Osteocyte (in vitro differentiated cells): ENCODE data around the gene MYO3B. TPM values are rescaled to one million over a fixed set of nuclear protein-coding genes. Genes with fewer than 3 reads are reported as not detected.

Experiments used
- DNase-seq: peaks from one replicate; pipeline ENCODE4 v3.0.0; 2021; ENCODE audit warnings: mixed read lengths; ENCODE audit not compliant: unreplicated experiment; ENCODE audit errors: extremely low spot score
- H3K27ac Mint-ChIP-seq: one replicate; pipeline ENCODE4 v1.8.0; 2021; ENCODE audit warnings: mild to moderate bottlenecking, mixed read lengths; ENCODE audit not compliant: unreplicated experiment
- H3K27me3 Mint-ChIP-seq: one replicate; pipeline ENCODE4 v1.8.0; 2021; ENCODE audit warnings: mixed read lengths; ENCODE audit not compliant: unreplicated experiment
- H3K36me3 Mint-ChIP-seq: one replicate; pipeline ENCODE4 v1.8.0; 2021; ENCODE audit warnings: mixed read lengths; ENCODE audit not compliant: unreplicated experiment
- H3K4me1 Mint-ChIP-seq: one replicate; pipeline ENCODE4 v1.8.0; 2021; ENCODE audit warnings: mixed read lengths; ENCODE audit not compliant: unreplicated experiment
- H3K4me3 Mint-ChIP-seq: one replicate; pipeline ENCODE4 v1.8.0; 2021; ENCODE audit warnings: mild to moderate bottlenecking, moderate library complexity, mixed read lengths; ENCODE audit not compliant: unreplicated experiment
- H3K9me3 Mint-ChIP-seq: one replicate; pipeline ENCODE4 v1.8.0; 2021; ENCODE audit warnings: mixed read lengths; ENCODE audit not compliant: unreplicated experiment
- total RNA-seq: library from RNA; stranded (reverse); gene quantifications from 2 replicates; pipeline ENCODE4 v1.2.1, GENCODE V29; 2021
- TF ChIP-seq, protein P1 (sequence below): fragments of 200-600 bp; sonication (generic); IDR thresholded peaks from 2 replicates; pipeline ENCODE4 v1.5.0; 2021; ENCODE audit warnings: antibody characterized with exemption, mild to moderate bottlenecking, moderate library complexity

Gene MYO3B
- total RNA-seq, 1 donor from 2014 or later, result not detected

DNA sequence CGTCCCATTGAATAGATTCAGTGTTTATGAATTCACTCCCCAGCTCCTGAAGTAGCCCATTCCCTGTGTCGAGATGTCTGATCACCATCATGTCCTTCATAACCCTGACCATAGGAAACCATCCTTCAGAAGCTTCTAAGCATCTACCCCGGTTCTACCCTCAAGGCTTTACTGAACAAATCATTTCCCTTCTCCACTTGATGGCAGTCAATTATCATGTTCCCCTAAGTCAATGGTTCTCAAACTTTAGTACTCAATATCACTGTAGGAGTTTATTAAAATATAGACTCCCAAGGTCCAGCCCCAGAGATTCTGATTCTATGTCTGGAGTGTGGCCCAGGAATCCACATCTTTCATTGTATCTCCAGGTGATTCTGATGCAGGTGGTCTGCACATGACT, 308.8 kb downstream of the MYO3B start:
- Mint-ChIP-seq H3K9me3 (no peaks in the 10 kb centered on the region), H3K4me3 (no peak overlapping the region), H3K4me1 (no peaks in the 10 kb centered on the region), H3K27ac (no peak overlapping the region), H3K27me3 (peaks cover 17% of the 10 kb centered on the region), H3K36me3 (no peaks in the 10 kb centered on the region)
- no peak for DNase-seq
- TF ChIP-seq, protein P1, sequence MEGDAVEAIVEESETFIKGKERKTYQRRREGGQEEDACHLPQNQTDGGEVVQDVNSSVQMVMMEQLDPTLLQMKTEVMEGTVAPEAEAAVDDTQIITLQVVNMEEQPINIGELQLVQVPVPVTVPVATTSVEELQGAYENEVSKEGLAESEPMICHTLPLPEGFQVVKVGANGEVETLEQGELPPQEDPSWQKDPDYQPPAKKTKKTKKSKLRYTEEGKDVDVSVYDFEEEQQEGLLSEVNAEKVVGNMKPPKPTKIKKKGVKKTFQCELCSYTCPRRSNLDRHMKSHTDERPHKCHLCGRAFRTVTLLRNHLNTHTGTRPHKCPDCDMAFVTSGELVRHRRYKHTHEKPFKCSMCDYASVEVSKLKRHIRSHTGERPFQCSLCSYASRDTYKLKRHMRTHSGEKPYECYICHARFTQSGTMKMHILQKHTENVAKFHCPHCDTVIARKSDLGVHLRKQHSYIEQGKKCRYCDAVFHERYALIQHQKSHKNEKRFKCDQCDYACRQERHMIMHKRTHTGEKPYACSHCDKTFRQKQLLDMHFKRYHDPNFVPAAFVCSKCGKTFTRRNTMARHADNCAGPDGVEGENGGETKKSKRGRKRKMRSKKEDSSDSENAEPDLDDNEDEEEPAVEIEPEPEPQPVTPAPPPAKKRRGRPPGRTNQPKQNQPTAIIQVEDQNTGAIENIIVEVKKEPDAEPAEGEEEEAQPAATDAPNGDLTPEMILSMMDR, result peak; percentile 15

DNA sequence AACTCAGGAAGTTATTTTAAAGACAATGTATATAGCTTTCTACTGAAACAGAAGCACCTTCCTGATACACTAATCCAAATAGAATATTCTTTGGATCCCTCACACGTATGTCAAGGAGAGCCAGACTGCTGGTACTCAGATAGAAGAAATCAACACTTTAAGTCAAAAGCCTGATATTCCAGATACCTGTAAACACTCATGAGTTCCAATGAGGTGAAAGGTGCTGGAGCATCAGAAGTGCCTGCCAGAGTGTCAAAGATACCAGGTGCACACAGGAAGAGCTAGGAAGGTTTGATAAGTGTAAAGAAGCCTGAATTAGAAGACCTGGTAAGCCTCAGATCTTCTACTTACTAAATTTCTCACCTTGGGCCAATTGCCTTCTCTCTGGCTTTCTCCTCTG, 310.9 kb downstream of the MYO3B start:
- no peaks in the 10 kb centered on the region for H3K36me3 Mint-ChIP-seq
- DNase-seq, result no peak
- no peaks in the 10 kb centered on the region for H3K4me1 Mint-ChIP-seq
- TF ChIP-seq, protein P1, result no peak
- no peaks in the 10 kb centered on the region for H3K9me3 Mint-ChIP-seq
- H3K27ac Mint-ChIP-seq, result no peak overlapping the region
- H3K27me3 Mint-ChIP-seq, result peaks cover 21% of the 10 kb centered on the region
- no peak overlapping the region for H3K4me3 Mint-ChIP-seq

DNA sequence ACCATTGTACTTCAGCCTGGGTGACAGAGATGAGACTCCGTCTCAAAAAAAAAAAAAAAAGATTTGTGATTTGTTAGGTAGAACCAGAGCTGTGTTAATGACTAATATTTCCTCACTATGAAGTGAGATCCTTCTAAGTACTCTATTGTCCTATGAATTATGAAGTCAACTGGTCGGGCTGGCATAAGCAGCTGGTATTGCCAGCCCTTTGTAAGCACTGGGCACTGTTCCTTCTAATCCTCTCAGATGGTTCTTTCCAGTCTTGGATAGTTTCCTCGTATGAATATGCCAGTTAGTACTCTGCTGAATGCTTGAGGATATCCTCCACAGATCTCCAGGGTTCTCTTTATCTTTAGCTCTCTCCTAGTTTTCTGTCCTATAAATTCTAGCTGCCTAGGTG, 314.1 kb downstream of the MYO3B start:
- no peak for DNase-seq
- TF ChIP-seq, protein P1, result no peak
- Mint-ChIP-seq H3K27ac (no peak overlapping the region), H3K9me3 (no peaks in the 10 kb centered on the region), H3K36me3 (no peaks in the 10 kb centered on the region), H3K4me3 (no peak overlapping the region), H3K27me3 (peaks cover 25% of the 10 kb centered on the region), H3K4me1 (no peaks in the 10 kb centered on the region)

DNA sequence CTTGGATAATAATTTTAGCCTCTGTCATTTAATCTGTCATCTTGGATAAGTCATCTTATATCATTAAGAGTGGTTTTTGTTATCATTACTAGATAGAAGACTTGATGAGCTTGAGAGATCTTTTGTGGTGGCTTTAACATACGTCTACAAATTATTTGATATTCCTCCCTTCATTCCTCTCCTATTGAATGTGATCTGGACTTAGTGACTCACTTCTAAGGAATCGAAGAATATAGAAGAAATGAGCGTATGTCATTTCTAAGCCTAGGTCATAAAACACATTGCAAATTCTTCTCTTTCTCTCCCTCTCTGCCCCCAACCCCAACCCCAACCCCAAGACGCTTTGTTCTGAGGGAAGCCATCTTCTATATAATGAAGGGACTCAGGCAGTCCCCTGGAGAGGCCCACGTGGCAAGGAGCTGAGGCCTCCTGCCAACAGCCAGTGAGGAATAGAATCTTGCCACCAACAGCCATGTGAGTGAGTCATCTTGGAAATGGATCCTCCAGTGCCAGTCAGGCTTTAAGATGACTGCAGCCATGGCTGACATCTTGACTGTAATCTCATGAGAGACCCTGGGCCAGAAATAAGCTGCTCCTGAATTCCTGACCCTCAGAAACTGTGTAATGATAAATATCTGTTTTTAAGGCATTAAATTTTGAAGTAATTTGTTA, 315.6 kb downstream of the MYO3B start:
- H3K27ac Mint-ChIP-seq, result no peak overlapping the region
- no peak for DNase-seq

GRCh38 chr2:170495896-170496295, 317.9 kb downstream of the MYO3B start:
- TF ChIP-seq, protein P1, result no peak
- Mint-ChIP-seq H3K9me3 (no peaks in the 10 kb centered on the region), H3K27ac (no peak overlapping the region), H3K4me1 (no peaks in the 10 kb centered on the region), H3K27me3 (peaks cover 36% of the 10 kb centered on the region), H3K4me3 (no peak overlapping the region), H3K36me3 (no peaks in the 10 kb centered on the region)
- no peak for DNase-seq

More for the DNA sequence above, 315.6 kb downstream of the MYO3B start:
- no peaks in the 10 kb centered on the region for H3K36me3 Mint-ChIP-seq
- H3K4me1 Mint-ChIP-seq, result no peaks in the 10 kb centered on the region
- TF ChIP-seq, protein P1, result no peak
- no peak overlapping the region for H3K4me3 Mint-ChIP-seq
- H3K9me3 Mint-ChIP-seq, result no peaks in the 10 kb centered on the region
- peaks cover 26% of the 10 kb centered on the region for H3K27me3 Mint-ChIP-seq
